ENCODE measurements around the gene MED10.

MED10 gene

DNA sequence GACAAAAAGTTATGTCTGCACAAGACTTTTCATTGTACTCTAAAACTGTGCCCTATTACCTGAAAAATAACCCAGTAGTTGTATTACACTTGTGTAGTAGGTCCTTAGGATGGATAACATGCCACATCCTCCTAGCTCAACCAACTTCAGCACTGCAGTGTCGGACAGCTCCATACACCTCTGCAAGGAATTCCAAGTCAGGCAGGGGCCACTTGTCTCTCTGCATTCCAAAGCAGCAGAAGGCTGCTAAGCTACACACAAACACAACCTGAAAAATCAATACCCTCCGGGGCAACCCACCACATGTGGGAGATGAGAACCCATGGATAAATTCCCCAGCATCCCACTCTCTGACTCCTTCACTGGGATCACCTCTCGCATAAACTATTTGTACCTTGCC lies 50.2 kb downstream of the MED10 start:
- TF ChIP-seq, protein P1, sequence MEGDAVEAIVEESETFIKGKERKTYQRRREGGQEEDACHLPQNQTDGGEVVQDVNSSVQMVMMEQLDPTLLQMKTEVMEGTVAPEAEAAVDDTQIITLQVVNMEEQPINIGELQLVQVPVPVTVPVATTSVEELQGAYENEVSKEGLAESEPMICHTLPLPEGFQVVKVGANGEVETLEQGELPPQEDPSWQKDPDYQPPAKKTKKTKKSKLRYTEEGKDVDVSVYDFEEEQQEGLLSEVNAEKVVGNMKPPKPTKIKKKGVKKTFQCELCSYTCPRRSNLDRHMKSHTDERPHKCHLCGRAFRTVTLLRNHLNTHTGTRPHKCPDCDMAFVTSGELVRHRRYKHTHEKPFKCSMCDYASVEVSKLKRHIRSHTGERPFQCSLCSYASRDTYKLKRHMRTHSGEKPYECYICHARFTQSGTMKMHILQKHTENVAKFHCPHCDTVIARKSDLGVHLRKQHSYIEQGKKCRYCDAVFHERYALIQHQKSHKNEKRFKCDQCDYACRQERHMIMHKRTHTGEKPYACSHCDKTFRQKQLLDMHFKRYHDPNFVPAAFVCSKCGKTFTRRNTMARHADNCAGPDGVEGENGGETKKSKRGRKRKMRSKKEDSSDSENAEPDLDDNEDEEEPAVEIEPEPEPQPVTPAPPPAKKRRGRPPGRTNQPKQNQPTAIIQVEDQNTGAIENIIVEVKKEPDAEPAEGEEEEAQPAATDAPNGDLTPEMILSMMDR (conservative IDR thresholded peaks at IDR 0.05) = no peak
- H3K27ac ChIP-seq = no peak overlapping the region

DNA sequence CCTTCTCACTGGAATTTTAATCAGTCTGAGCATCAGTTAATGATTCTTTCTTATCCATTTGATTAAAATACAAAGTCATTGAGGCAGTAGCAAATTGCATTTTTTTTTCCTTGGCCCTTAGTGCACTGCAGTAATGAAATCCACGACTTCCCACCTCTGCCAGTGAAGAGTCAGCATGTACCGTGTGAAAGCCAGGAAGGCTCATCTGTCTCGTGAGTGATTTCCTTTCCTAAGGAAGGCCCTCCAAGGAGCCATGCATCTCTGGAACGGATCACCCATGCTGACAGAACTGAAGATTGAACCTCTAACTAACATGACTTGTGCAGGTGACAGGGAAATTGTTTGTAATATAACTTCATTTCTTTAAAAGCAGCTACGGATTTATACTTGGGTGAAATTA lies 51.6 kb downstream of the MED10 start:
- no peak overlapping the region for H3K27ac ChIP-seq
- TF ChIP-seq, protein P1 (conservative IDR thresholded peaks at IDR 0.05) = no peak

GRCh38 chr5:6322163-6322713 lies 56.1 kb downstream of the MED10 start:
- TF ChIP-seq, protein P1 (conservative IDR thresholded peaks at IDR 0.05) = no peak
- H3K27ac ChIP-seq = no peak overlapping the region

All from VCaP (cell line).